Activated CD8-positive, alpha-beta memory T cell treated with anti-CD3 and anti-CD28 coated beads, Interleukin-2, amount 50 U/mL, for 4 hours (primary cell): ENCODE measurements around the gene EFL1.
"Not testable (repeated sequence)": the region's sequence is repeated elsewhere in the genome, so short reads cannot be mapped to it uniquely, and the experiment has no call there.

Experiments
- DNase-seq: peaks from one replicate; pipeline ENCODE4 v3.0.0-alpha.2; 2020

EFL1 gene

GRCh38 chr15:82195818-82196217 is 66.7 kb downstream of the EFL1 start:
- not testable (repeated sequence) for DNase-seq

- not testable (repeated sequence) for DNase-seq
Measured at GRCh38 chr15:82194488-82194887, 68.0 kb downstream of the EFL1 start.

- DNase-seq: not testable (repeated sequence)
Measured at GRCh38 chr15:82193435-82193834, 69.1 kb downstream of the EFL1 start.

GRCh38 chr15:82192394-82192793 is 70.1 kb downstream of the EFL1 start:
- not testable (repeated sequence) for DNase-seq

- no peak for DNase-seq
Measured at GRCh38 chr15:82186719-82187406, 75.7 kb downstream of the EFL1 start.

- DNase-seq: no peak
Measured at GRCh38 chr15:82186161-82186560, 76.4 kb downstream of the EFL1 start.

- DNase-seq: no peak
Measured at GRCh38 chr15:82184776-82185175, 77.8 kb downstream of the EFL1 start.

- DNase-seq: no peak
Measured at GRCh38 chr15:82184355-82184754, 78.2 kb downstream of the EFL1 start.

- DNase-seq: no peak
Measured at GRCh38 chr15:82183121-82184031, 79.2 kb downstream of the EFL1 start.

- DNase-seq: no peak
Measured at GRCh38 chr15:82181371-82181770, 81.2 kb downstream of the EFL1 start.

- DNase-seq: no peak
Measured at GRCh38 chr15:82178061-82178460, 84.5 kb downstream of the EFL1 start.

- no peak for DNase-seq
Measured at GRCh38 chr15:82177291-82178010, 85.1 kb downstream of the EFL1 start.

- no peak for DNase-seq
Measured at GRCh38 chr15:82176542-82176941, 86.0 kb downstream of the EFL1 start.

- DNase-seq: no peak
Measured at GRCh38 chr15:82174471-82175235, 87.9 kb downstream of the EFL1 start.

- DNase-seq: no peak
Measured at GRCh38 chr15:82173108-82173507, 89.4 kb downstream of the EFL1 start.

- no peak for DNase-seq
Measured at GRCh38 chr15:82172506-82172905, 90.0 kb downstream of the EFL1 start.

- no peak for DNase-seq
Measured at GRCh38 chr15:82168757-82169156, 93.8 kb downstream of the EFL1 start.

- no peak for DNase-seq
Measured at GRCh38 chr15:82168296-82168695, 94.2 kb downstream of the EFL1 start.

- DNase-seq: no peak
Measured at GRCh38 chr15:82165948-82166376, 96.6 kb downstream of the EFL1 start.

- no peak for DNase-seq
Measured at GRCh38 chr15:82159922-82160321, 102.6 kb downstream of the EFL1 start.

GRCh38 chr15:82158811-82159210 is 103.7 kb downstream of the EFL1 start:
- no peak for DNase-seq

GRCh38 chr15:82150645-82151044 is 111.9 kb downstream of the EFL1 start:
- DNase-seq: no peak
